DOHH2 (cell line): ENCODE measurements around the gene NEUROG2.

Experiments used
- H3F3A ChIP-seq: fragments of 200-600 bp; sonication (generic), shearing (Covaris generic); 2 replicates; pipeline ENCODE4 v1.6.0; 2016; ENCODE audit warnings: antibody characterized with exemption, mild to moderate bottlenecking; ENCODE audit not compliant: control insufficient read depth, insufficient read depth
- H3K27ac ChIP-seq: fragments of 200-600 bp; sonication (generic); 2 replicates; pipeline ENCODE4 v1.5.1; 2014; ENCODE audit warnings: low read depth, mild to moderate bottlenecking, low read length, moderate library complexity
- H3K27me3 ChIP-seq: fragments of 200-600 bp; sonication (generic); 2 replicates; pipeline ENCODE4 v1.6.1; 2014; ENCODE audit warnings: mild to moderate bottlenecking, low read length, mixed read lengths; ENCODE audit not compliant: control insufficient read depth
- H3K36me3 ChIP-seq: fragments of 200-600 bp; sonication (generic); 2 replicates; pipeline ENCODE4 v1.6.1; 2014; ENCODE audit warnings: mild to moderate bottlenecking, low read length, moderate library complexity, mixed read lengths; ENCODE audit not compliant: control insufficient read depth
- H3K4me1 ChIP-seq: fragments of 200-600 bp; sonication (generic); 2 replicates; pipeline ENCODE4 v1.6.1; 2014; ENCODE audit warnings: mild to moderate bottlenecking, low read length, mixed read lengths; ENCODE audit not compliant: control insufficient read depth
- H3K4me2 ChIP-seq: fragments of 200-600 bp; sonication (generic); 2 replicates; pipeline ENCODE4 v1.6.0; 2014; ENCODE audit warnings: mild to moderate bottlenecking, low read length, moderate library complexity
- H3K4me3 ChIP-seq: fragments of 200-600 bp; sonication (generic); 2 replicates; pipeline ENCODE4 v1.5.1; 2014; ENCODE audit warnings: mild to moderate bottlenecking, low read length, mixed read lengths
- H3K79me2 ChIP-seq: fragments of 200-600 bp; sonication (generic); 2 replicates; pipeline ENCODE4 v1.6.1; 2014; ENCODE audit warnings: mild to moderate bottlenecking, low read length, mixed read lengths; ENCODE audit not compliant: control insufficient read depth
- H3K9me2 ChIP-seq: fragments of 200-600 bp; sonication (generic); replicated peaks from 2 replicates; pipeline ENCODE4 v1.6.1; 2014; ENCODE audit warnings: mild to moderate bottlenecking, low read length, mixed read lengths; ENCODE audit not compliant: control insufficient read depth
- H3K9me3 ChIP-seq: fragments of 200-600 bp; sonication (generic); 2 replicates; pipeline ENCODE4 v1.6.1; 2014; ENCODE audit warnings: antibody characterized with exemption, low read length, mixed read lengths; ENCODE audit not compliant: control insufficient read depth, insufficient read depth
- H4K20me1 ChIP-seq: fragments of 200-600 bp; sonication (generic); 2 replicates; pipeline ENCODE4 v1.6.0; 2014; ENCODE audit warnings: low read depth, mild to moderate bottlenecking, antibody characterized with exemption, low read length, moderate library complexity; ENCODE audit not compliant: control insufficient read depth, insufficient read depth
- CTCF ChIP-seq: fragments of 200-600 bp; sonication (generic); IDR thresholded peaks from one replicate; pipeline ENCODE4 v1.5.1; 2014; ENCODE audit warnings: antibody characterized with exemption, mild to moderate bottlenecking, low read depth, low read length; ENCODE audit not compliant: poor library complexity, severe bottlenecking
- EZH2phosphoT487 ChIP-seq: fragments of 200-600 bp; sonication (generic); IDR thresholded peaks from 2 replicates; pipeline ENCODE4 v1.6.1; 2017; ENCODE audit warnings: borderline replicate concordance, mild to moderate bottlenecking, antibody characterized with exemption, low read length, moderate library complexity, mixed read lengths

NEUROG2 gene

DNA sequence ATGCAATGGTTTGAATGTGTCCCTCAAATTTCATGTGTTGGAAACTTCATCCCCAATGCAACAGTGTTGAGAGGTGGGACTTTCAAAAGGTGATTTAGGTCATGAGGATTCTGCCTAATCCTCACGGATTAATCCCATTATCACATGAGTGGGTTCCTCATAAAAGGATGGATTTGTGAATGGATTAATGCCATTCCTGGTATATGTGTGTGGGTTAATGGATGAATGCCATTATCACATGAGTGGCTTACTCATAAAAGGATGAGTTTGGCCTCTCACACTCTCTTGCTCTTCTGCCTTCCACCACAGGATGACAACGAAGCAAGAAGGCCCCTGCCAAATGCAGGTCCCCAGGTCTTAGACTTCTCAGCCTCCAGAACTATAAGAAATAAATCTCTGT is 30.5 kb upstream of the NEUROG2 start:
- Histone ChIP-seq H3K4me2 (no peak overlapping the region), H4K20me1 (no peaks in the 10 kb centered on the region), H3K9me2 (no peaks in the 10 kb centered on the region), H3K27ac (no peak overlapping the region), H3K27me3 (no peaks in the 10 kb centered on the region), H3K9me3 (no peaks in the 10 kb centered on the region), H3K79me2 (no peaks in the 10 kb centered on the region), H3K4me3 (no peak overlapping the region), H3K4me1 (no peaks in the 10 kb centered on the region), H3F3A (no peaks in the 10 kb centered on the region), H3K36me3 (peaks cover 3% of the 10 kb centered on the region)
- no peak for TF ChIP-seq CTCF
- no peak for TF ChIP-seq EZH2phosphoT487

GRCh38 chr4:112545346-112545745 is 29.4 kb upstream of the NEUROG2 start:
- Histone ChIP-seq H3K36me3 (peaks cover 3% of the 10 kb centered on the region), H3K4me3 (no peak overlapping the region), H3K9me2 (no peaks in the 10 kb centered on the region), H3K27ac (no peak overlapping the region), H3K27me3 (no peaks in the 10 kb centered on the region), H3F3A (no peaks in the 10 kb centered on the region), H4K20me1 (no peaks in the 10 kb centered on the region), H3K79me2 (no peaks in the 10 kb centered on the region), H3K4me2 (no peak overlapping the region), H3K4me1 (no peaks in the 10 kb centered on the region), H3K9me3 (no peaks in the 10 kb centered on the region)
- TF ChIP-seq EZH2phosphoT487, result no peak
- no peak for TF ChIP-seq CTCF

- Histone ChIP-seq H3K9me2 (no peaks in the 10 kb centered on the region), H3K79me2 (no peaks in the 10 kb centered on the region), H3K9me3 (no peaks in the 10 kb centered on the region), H3K4me2 (no peak overlapping the region), H3K36me3 (peaks cover 5% of the 10 kb centered on the region; the same call in 1 of the 2 replicates), H3K4me1 (no peaks in the 10 kb centered on the region), H3F3A (no peaks in the 10 kb centered on the region), H4K20me1 (no peaks in the 10 kb centered on the region), H3K27me3 (no peaks in the 10 kb centered on the region), H3K27ac (no peak overlapping the region), H3K4me3 (no peak overlapping the region)
- TF ChIP-seq CTCF, result no peak
- no peak for TF ChIP-seq EZH2phosphoT487
These were observed 24.7 kb upstream of the NEUROG2 start for GRCh38 chr4:112540695-112541094.

GRCh38 chr4:112536123-112536522 is 20.1 kb upstream of the NEUROG2 start:
- H3K36me3 ChIP-seq, result peaks cover 5% of the 10 kb centered on the region; the same call in 1 of the 2 replicates
- H3K79me2 ChIP-seq, result no peaks in the 10 kb centered on the region
- no peak overlapping the region for H3K4me2 ChIP-seq
- no peaks in the 10 kb centered on the region for H4K20me1 ChIP-seq
- TF ChIP-seq CTCF (no peak), EZH2phosphoT487 (no peak)
- H3K9me3 ChIP-seq, result no peaks in the 10 kb centered on the region
- H3K4me3 ChIP-seq, result no peak overlapping the region
- H3F3A ChIP-seq, result no peaks in the 10 kb centered on the region; the same call in 1 of the 2 replicates
- no peaks in the 10 kb centered on the region for H3K4me1 ChIP-seq
- H3K27ac ChIP-seq, result no peak overlapping the region
- no peaks in the 10 kb centered on the region for H3K9me2 ChIP-seq
- no peaks in the 10 kb centered on the region for H3K27me3 ChIP-seq
